ENCODE results near the gene GIT1.

The GIT1 gene

GRCh38 chr17:29577385-29578211 lies 11.8 kb downstream of the GIT1 start:
- peak; percentile 47 for DNase-seq

GRCh38 chr17:29577001-29577370 lies 12.5 kb downstream of the GIT1 start:
- no peak for DNase-seq

GRCh38 chr17:29576214-29577000 lies 13.0 kb downstream of the GIT1 start:
- DNase-seq: no peak

GRCh38 chr17:29575511-29576213 lies 13.8 kb downstream of the GIT1 start:
- no peak for DNase-seq

GRCh38 chr17:29574732-29575510 lies 14.5 kb downstream of the GIT1 start:
- DNase-seq: no peak

- DNase-seq: no peak
Observed at GRCh38 chr17:29573871-29574731, 15.3 kb downstream of the GIT1 start.

GRCh38 chr17:29573558-29573869 lies 15.9 kb downstream of the GIT1 start:
- no peak for DNase-seq

GRCh38 chr17:29572691-29573557 lies 16.5 kb downstream of the GIT1 start:
- DNase-seq: no peak

GRCh38 chr17:29571883-29572681 lies 17.4 kb downstream of the GIT1 start:
- no peak for DNase-seq

GRCh38 chr17:29571486-29571882 lies 18.0 kb downstream of the GIT1 start:
- DNase-seq: no peak

- no peak for DNase-seq
Observed at GRCh38 chr17:29570521-29570920, 18.9 kb downstream of the GIT1 start.

GRCh38 chr17:29569245-29569950 lies 20.1 kb downstream of the GIT1 start:
- no peak for DNase-seq

- peak; percentile 74 for DNase-seq
Observed at GRCh38 chr17:29568331-29569244, 20.9 kb downstream of the GIT1 start, which contains the start of gene TP53I13. Gene TP53I13 (plus strand): TSS chr17:29568701. CDS start chr17:29568759, 58 bp downstream.

- DNase-seq: peak; percentile 29
Observed at GRCh38 chr17:29567554-29568330, 21.7 kb downstream of the GIT1 start.

- DNase-seq: no peak
Observed at GRCh38 chr17:29567304-29567553, 22.2 kb downstream of the GIT1 start.

GRCh38 chr17:29566473-29567303 lies 22.8 kb downstream of the GIT1 start, which contains the start of gene ABHD15:
Gene ABHD15 (minus strand): TSS chr17:29567037. CDS start chr17:29566966, 71 bp downstream.
- DNase-seq: peak; percentile 81
